GM19351 (cell line): ENCODE data around the gene PNMT.

Experiments used
- ATAC-seq: cut with Tn5 transposase; IDR thresholded peaks from one replicate; pipeline ENCODE4 v1.9.1; 2021; ENCODE audit warnings: mild to moderate bottlenecking, moderate library complexity; ENCODE audit not compliant: unreplicated experiment

Gene PNMT

GRCh38 chr17:39652587-39653315 lies 15.5 kb upstream of the PNMT start:
- no peak for ATAC-seq

GRCh38 chr17:39653316-39653661 lies 15.0 kb upstream of the PNMT start:
- no peak for ATAC-seq

- no peak for ATAC-seq
Observed at GRCh38 chr17:39653662-39654331, 14.5 kb upstream of the PNMT start.

- no peak for ATAC-seq
Observed at GRCh38 chr17:39655105-39655504, 13.1 kb upstream of the PNMT start.

- no peak for ATAC-seq
Observed at GRCh38 chr17:39658346-39658745, 9.9 kb upstream of the PNMT start.

GRCh38 chr17:39658760-39659159 lies 9.5 kb upstream of the PNMT start:
- no peak for ATAC-seq

GRCh38 chr17:39659279-39660010 lies 8.8 kb upstream of the PNMT start:
- no peak for ATAC-seq

- ATAC-seq: no peak
Observed at GRCh38 chr17:39660011-39660360, 8.3 kb upstream of the PNMT start.

- no peak for ATAC-seq
Observed at GRCh38 chr17:39660397-39661385, 7.6 kb upstream of the PNMT start.

GRCh38 chr17:39661744-39662541 lies 6.3 kb upstream of the PNMT start:
- no peak for ATAC-seq

- no peak for ATAC-seq
Observed at GRCh38 chr17:39662551-39663339, 5.5 kb upstream of the PNMT start.

- no peak for ATAC-seq
Observed at GRCh38 chr17:39663340-39663687, 4.9 kb upstream of the PNMT start.

GRCh38 chr17:39663688-39664580 lies 4.3 kb upstream of the PNMT start:
- no peak for ATAC-seq

GRCh38 chr17:39664581-39665561 lies 3.4 kb upstream of the PNMT start, which contains the start of gene TCAP:
TSS of gene TCAP (plus strand) at chr17:39665349. CDS start at chr17:39665360, 11 bp downstream.
- ATAC-seq: no peak

- no peak for ATAC-seq
Observed at GRCh38 chr17:39665642-39666224, 2.5 kb upstream of the PNMT start.

- ATAC-seq: no peak
Observed at GRCh38 chr17:39666231-39666600, 2.0 kb upstream of the PNMT start.
